Activated CD4-positive, alpha-beta T cell treated with anti-CD3 and anti-CD28 coated beads for 36 hours (primary cell): ENCODE measurements around the gene DELE1. TPM values are rescaled to one million over a fixed set of nuclear protein-coding genes. Genes with fewer than 3 reads are reported as not detected.
A peak's percentile ranks its signal among the peaks of the same experiment; 100 is the strongest.
"Not testable (repeated sequence)": the region's sequence is repeated elsewhere in the genome, so short reads cannot be mapped to it uniquely, and the experiment has no call there.

Experiments used
- ATAC-seq: fragments of 200-7000 bp; cut with Tn5 transposase; one replicate; pipeline ENCODE4 v1.10.0; 2021; ENCODE audit warnings: mild to moderate bottlenecking, moderate library complexity
- CTCF ChIA-PET: fragments of 350-600 bp; sonication (Branson Sonifier 250); formaldehyde crosslinking; loops from one replicate; lab custom pipeline; 2021; ENCODE audit warnings: antibody characterized with exemption; lab: Charles Lee
- POLR2A ChIA-PET: fragments of 350-600 bp; sonication (Branson Sonifier 250); formaldehyde crosslinking; loops from one replicate; lab custom pipeline; 2021; ENCODE audit warnings: antibody characterized with exemption, inconsistent platforms; lab: Charles Lee
- DNase-seq: peaks from one replicate; pipeline ENCODE4 v3.0.0-alpha.2; 2020
- H3K27ac Mint-ChIP-seq: one replicate; pipeline ENCODE4 v1.8.0; 2021; ENCODE audit warnings: mixed read lengths
- H3K27me3 Mint-ChIP-seq: one replicate; pipeline ENCODE4 v1.8.0; 2021; ENCODE audit warnings: mixed read lengths
- H3K36me3 Mint-ChIP-seq: one replicate; pipeline ENCODE4 v1.8.0; 2021; ENCODE audit warnings: low read depth, mixed read lengths
- H3K4me1 Mint-ChIP-seq: one replicate; pipeline ENCODE4 v1.8.0; 2021; ENCODE audit warnings: mixed read lengths
- H3K4me3 Mint-ChIP-seq: one replicate; pipeline ENCODE4 v1.8.0; 2021; ENCODE audit warnings: mild to moderate bottlenecking, moderate library complexity, mixed read lengths
- H3K9me3 Mint-ChIP-seq: one replicate; pipeline ENCODE4 v1.8.0; 2021; ENCODE audit warnings: low read depth, mixed read lengths
- intact Hi-C, 2 experiments: fragments of 100-400 bp; cut with DNase I in 1 of 2; cut with micrococcal nuclease in 1 of 2; formaldehyde crosslinking; loops; one replicate each; pipeline versions ENCODE4 v1.14.2 to v1.15.1; 2022 to 2024; cut with DNase I, micrococcal nuclease
- total RNA-seq, 2 experiments: library from RNA; stranded (reverse); gene quantifications; one replicate each; pipeline ENCODE4 v1.2.3, GENCODE V29; 2021

Gene DELE1
- total RNA-seq, 2 experiments from 2014 or later, result 48.7 to 56.1 TPM

- Mint-ChIP-seq H3K27me3 (peaks cover 26% of the 10 kb centered on the region), H3K9me3 (no peaks in the 10 kb centered on the region), H3K36me3 (no peaks in the 10 kb centered on the region), H3K4me1 (peaks cover 10% of the 10 kb centered on the region), H3K4me3 (no peak overlapping the region), H3K27ac (no peak overlapping the region)
- CTCF ChIA-PET, result interaction anchor here (0.7 to 2.9 kb wide), 8 partner anchors 23 to 1708 kb away, joined by 3 to 13 read pairs (median 5); no protein-coding TSS in a partner anchor
- ATAC-seq (no peak), DNase-seq (no peak)
- intact Hi-C loops, result loop anchor here in 1 of 2 experiments (2.0 kb wide), 1 partner anchor 221 kb away; no protein-coding TSS in a partner anchor
- POLR2A ChIA-PET, result no interaction called here
Observed at GRCh38 chr5:141913560-141914198, 10.0 kb upstream of the DELE1 start.

- DNase-seq, result peak; percentile 43
- Mint-ChIP-seq H3K4me3 (no peak overlapping the region), H3K4me1 (peaks cover 8% of the 10 kb centered on the region), H3K27ac (no peak overlapping the region), H3K27me3 (peaks cover 26% of the 10 kb centered on the region), H3K36me3 (no peaks in the 10 kb centered on the region), H3K9me3 (no peaks in the 10 kb centered on the region)
- peak; percentile 69 for ATAC-seq
- CTCF ChIA-PET, result interaction anchor here (0.7 to 2.9 kb wide), 10 partner anchors 23 to 1708 kb away, joined by 3 to 13 read pairs (median 5); partner anchors contain the start of gene RNF14
- POLR2A ChIA-PET, result no interaction called here
- intact Hi-C loops, result loop anchor here in 1 of 2 experiments (2.0 kb wide), 1 partner anchor 221 kb away; no protein-coding TSS in a partner anchor
Observed at GRCh38 chr5:141914199-141914743, 9.4 kb upstream of the DELE1 start.

DNA sequence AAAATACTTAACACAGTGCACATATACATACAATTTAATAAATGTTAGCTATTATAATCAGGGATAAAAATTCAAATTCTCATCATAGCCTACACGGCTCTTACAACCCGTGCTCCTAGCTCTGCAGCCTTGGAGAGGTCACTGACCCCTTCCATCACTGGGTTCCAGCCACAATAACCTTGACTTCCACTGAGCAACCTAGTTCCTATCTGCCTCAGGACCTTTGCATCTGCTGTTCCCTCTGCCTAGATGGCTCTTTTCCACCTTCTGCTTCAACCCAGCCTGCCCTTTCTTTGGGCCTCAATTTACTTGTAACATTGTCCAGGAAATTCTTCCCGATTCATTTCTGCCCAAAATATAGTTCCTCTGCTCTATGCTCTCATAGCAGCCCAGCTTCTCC, 8.9 kb upstream of the DELE1 start:
- ChIA-PET CTCF (interaction anchor here (1.0 to 2.9 kb wide), 8 partner anchors 19 to 222 kb away, joined by 3 to 13 read pairs (median 4); partner anchors contain the start of gene RNF14), POLR2A (no interaction called here)
- peaks cover 26% of the 10 kb centered on the region for H3K27me3 Mint-ChIP-seq
- intact Hi-C loops, result loop anchor here in 1 of 2 experiments (2.0 kb wide), 1 partner anchor 222 kb away; no protein-coding TSS in a partner anchor
- peaks cover 8% of the 10 kb centered on the region for H3K4me1 Mint-ChIP-seq
- H3K9me3 Mint-ChIP-seq, result no peaks in the 10 kb centered on the region
- H3K27ac Mint-ChIP-seq, result no peak overlapping the region
- no peak overlapping the region for H3K4me3 Mint-ChIP-seq
- no peak for DNase-seq
- ATAC-seq, result no peak
- H3K36me3 Mint-ChIP-seq, result no peaks in the 10 kb centered on the region

DNA sequence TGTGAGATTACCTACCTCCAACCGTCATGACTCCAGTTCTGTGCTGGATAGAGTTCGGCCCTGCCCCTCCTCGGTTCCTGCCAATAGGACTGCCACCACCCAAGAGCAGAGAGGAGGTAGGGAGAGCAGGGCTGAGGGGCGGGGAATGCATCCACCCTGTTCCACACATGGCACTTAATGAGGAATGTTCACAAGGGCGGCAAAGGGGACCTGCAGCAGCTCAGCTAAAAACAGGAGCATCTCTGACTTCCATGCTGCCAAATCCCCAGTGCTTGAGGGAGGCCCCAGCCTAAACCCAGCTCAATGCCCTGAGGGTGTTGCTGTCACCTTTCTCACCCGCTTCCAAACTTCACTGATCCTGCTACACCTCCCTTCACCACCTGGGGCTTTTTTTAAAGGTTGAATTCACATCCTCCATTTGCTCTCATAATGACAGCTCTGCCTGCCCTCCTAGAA, 7.8 kb upstream of the DELE1 start:
- intact Hi-C loops, result loop anchor here in 1 of 2 experiments (2.0 kb wide), 1 partner anchor 223 kb away; no protein-coding TSS in a partner anchor
- POLR2A ChIA-PET, result no interaction called here
- no peaks in the 10 kb centered on the region for H3K9me3 Mint-ChIP-seq

DNA sequence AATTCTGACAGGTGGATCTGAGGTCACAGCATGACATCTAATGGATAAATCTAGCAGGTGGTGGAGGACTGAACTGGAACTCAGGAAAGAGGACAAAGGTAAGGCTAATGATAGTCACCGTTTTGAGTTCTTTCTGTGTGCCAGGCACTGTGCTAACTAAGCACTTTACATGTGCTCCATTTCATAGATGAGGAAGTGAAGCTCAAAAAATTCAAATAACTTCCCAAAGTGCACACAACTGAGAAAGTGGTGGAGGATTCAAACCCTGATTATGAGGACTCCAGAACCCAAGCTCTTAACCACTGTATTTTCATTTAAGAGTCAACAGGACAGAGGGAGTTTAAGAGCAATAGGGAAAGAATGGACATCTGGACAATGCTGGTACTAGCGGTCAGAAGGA, 7.1 kb upstream of the DELE1 start:
- peaks cover 25% of the 10 kb centered on the region for H3K27me3 Mint-ChIP-seq
- intact Hi-C loops, result no loop called here
- H3K4me1 Mint-ChIP-seq, result peaks cover 8% of the 10 kb centered on the region
- POLR2A ChIA-PET, result interaction anchor here (0.6 kb wide), 1 partner anchor 57 kb away, joined by 3 read pairs; no protein-coding TSS in a partner anchor
- H3K36me3 Mint-ChIP-seq, result no peaks in the 10 kb centered on the region
- no peak overlapping the region for H3K4me3 Mint-ChIP-seq
- ATAC-seq, result no peak
- no peak overlapping the region for H3K27ac Mint-ChIP-seq
- H3K9me3 Mint-ChIP-seq, result no peaks in the 10 kb centered on the region
- CTCF ChIA-PET, result interaction anchor here (0.6 to 3.5 kb wide), 11 partner anchors 10 to 428 kb away, joined by 3 to 21 read pairs (median 3); partner anchors contain the start of genes PCDH1 and PCDH12
- no peak for DNase-seq

More for the DNA sequence above, 7.8 kb upstream of the DELE1 start:
- Mint-ChIP-seq H3K27ac (no peak overlapping the region), H3K4me1 (peaks cover 8% of the 10 kb centered on the region), H3K27me3 (peaks cover 25% of the 10 kb centered on the region), H3K36me3 (no peaks in the 10 kb centered on the region), H3K4me3 (no peak overlapping the region)
- ATAC-seq, result no peak
- CTCF ChIA-PET, result interaction anchor here (0.6 to 3.5 kb wide), 10 partner anchors 9 to 429 kb away, joined by 3 to 21 read pairs (median 3); partner anchors contain the start of gene PCDH1
- no peak for DNase-seq

DNA sequence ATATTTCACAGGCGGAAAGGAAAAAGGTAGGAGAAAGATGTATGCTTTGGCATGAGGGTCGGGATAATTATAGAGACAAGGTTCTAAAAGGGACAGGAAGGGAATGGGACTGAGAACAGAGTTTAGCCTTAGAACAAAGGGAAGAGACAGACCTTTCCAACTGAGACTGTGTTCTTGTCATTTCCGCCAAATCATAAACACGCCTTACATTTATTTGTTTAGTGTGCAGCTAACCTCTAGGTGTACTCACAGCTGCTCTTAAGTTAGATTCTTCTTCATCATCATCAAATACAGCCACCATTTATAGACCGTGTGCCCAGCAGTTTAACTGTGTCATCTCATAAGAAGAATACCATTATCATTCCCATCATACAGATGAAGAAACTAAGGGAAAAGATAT, 5.9 kb upstream of the DELE1 start:
- intact Hi-C loops, result no loop called here
- H3K27me3 Mint-ChIP-seq, result peaks cover 21% of the 10 kb centered on the region
- H3K4me1 Mint-ChIP-seq, result peaks cover 8% of the 10 kb centered on the region
- ATAC-seq, result no peak
- H3K36me3 Mint-ChIP-seq, result no peaks in the 10 kb centered on the region
- H3K9me3 Mint-ChIP-seq, result no peaks in the 10 kb centered on the region
- no peak for DNase-seq
- ChIA-PET CTCF (interaction anchor here (0.6 to 3.5 kb wide), 7 partner anchors 39 to 591 kb away, joined by 3 to 21 read pairs (median 4); partner anchors contain the start of genes PCDH1 and PCDH12), POLR2A (no interaction called here)
- no peak overlapping the region for H3K27ac Mint-ChIP-seq
- no peak overlapping the region for H3K4me3 Mint-ChIP-seq

DNA sequence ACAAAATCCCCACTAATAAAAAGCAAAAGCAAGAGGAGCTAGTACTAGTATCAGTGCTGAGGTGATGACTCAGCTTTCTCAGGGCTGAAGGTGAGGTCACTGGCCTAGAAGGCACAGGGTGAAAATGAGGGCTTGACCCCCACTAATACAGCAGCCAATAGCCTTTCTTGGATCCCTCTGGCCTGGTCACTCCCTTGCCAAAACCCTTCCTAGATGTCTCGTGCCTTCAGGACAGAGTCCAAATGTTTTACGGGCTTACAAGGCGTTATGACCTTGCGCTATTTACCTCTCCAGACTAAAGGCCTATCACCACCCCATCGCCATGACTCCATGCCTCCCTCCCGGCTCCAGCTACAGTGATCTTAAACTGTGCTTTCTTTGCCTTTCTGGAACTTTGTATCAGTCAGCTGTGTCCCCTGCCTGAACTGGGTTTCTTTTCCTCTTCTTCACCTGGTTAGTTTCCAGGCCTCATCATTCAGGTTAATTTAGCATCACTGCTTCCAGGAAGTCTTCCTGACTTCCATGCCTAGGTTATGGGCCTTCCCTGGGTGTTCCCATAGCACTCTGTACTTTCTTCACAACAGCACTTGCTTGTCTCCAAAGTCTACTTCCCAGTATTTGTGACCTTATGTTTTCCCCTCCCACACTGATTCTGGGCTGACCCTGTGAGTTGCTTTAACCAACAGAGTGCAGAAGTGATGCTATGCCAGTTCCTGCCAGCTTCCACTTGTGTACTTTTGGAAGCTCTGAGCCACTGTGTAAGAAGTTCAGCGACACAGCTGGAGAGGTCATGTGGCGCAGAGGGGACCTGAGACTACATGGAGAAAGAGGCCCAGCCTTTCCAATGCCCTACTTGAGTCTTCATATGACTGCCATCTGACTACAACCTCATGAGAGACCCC, 4.2 kb upstream of the DELE1 start:
- Mint-ChIP-seq H3K36me3 (peaks cover 5% of the 10 kb centered on the region), H3K9me3 (no peaks in the 10 kb centered on the region), H3K27ac (no peak overlapping the region), H3K4me1 (peaks cover 5% of the 10 kb centered on the region), H3K27me3 (peaks cover 9% of the 10 kb centered on the region), H3K4me3 (no peak overlapping the region)
- intact Hi-C loops, result loop anchor here in 1 of 2 experiments (5.0 to 10.0 kb wide), 4 partner anchors 88 to 595 kb away; partner anchors contain the start of genes DIAPH1, NDFIP1 and TAF7
- ChIA-PET POLR2A (no interaction called here), CTCF (interaction anchor here (0.6 to 1.1 kb wide), 4 partner anchors 11 to 254 kb away, joined by 3 to 5 read pairs (median 3); no protein-coding TSS in a partner anchor)
- DNase-seq, result no peak
- ATAC-seq, result no peak

DNA sequence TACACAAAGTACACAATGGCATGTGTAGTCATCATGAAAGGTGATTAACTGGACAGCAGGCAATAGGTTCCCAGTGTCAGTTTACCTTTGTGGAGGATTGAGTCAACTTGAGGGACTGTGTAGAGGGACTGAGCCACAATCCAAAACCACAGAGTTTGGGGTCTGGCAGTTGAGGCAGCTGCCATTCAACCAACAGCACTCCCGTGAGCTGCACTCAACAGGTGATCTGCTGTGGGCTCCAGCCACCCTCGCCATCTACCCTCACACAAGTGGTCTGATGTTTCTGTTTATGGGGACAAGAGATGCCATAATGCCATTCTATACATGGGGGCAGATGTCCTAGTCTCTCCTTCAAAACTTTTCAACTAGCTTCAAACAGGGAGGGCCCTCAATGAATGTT, 2.9 kb upstream of the DELE1 start:
- Mint-ChIP-seq H3K27me3 (no peaks in the 10 kb centered on the region), H3K9me3 (no peaks in the 10 kb centered on the region), H3K36me3 (peaks cover 10% of the 10 kb centered on the region), H3K4me3 (no peak overlapping the region), H3K4me1 (peaks cover 12% of the 10 kb centered on the region), H3K27ac (no peak overlapping the region)
- ChIA-PET POLR2A (interaction anchor here (0.6 kb wide), 1 partner anchor 10 kb away, joined by 4 read pairs; no protein-coding TSS in a partner anchor), CTCF (interaction anchor here (0.8 to 1.0 kb wide), 3 partner anchors 32 to 42 kb away, joined by 3 to 4 read pairs (median 4); partner anchors contain the start of gene PCDH1)
- DNase-seq (no peak), ATAC-seq (no peak)
- intact Hi-C loops, result loop anchor here in 1 of 2 experiments (5.0 to 10.0 kb wide), 4 partner anchors 87 to 596 kb away; partner anchors contain the start of genes DIAPH1, NDFIP1 and TAF7

DNA sequence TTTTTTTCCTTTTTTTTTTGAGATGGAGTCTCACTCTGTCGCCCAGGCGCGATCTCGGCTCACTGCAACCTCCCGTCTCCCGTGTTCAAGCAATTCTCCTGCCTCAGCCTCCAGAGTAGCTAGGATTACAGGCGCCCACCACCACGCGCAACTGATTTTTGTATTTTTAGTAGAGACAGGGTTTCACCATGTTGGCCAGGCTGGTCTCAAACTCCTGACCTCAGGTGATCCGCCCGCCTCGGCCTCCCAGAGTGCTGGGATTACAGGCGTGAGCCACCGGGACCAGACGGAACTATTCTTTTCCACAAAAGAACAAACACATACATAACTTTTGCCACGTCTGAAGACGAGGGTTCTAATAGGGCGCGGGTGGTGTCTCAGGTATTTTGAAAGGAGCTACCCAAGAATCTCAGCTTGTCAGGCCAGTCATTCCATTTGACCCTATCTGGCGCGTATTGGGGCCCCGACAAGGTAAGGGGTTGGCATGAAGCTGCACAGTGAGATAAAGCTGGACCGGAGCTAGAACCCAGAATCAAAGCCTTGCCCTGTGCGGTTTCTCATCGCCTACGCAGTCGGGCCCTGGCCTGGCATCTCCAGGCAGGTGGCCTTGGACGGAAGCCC, 734 bp upstream of the DELE1 start:
- intact Hi-C loops, result loop anchor here (1.0 to 10.0 kb wide), 7 partner anchors 46 to 598 kb away; partner anchors contain the start of genes RNF14 (in 2 of the 2), DIAPH1 (in 1 of the 2), NDFIP1 (in 1 of the 2) and TAF7 (in 1 of the 2)
- ChIA-PET CTCF (interaction anchor here (0.7 to 3.0 kb wide), 13 partner anchors 19 to 445 kb away, joined by 3 to 18 read pairs (median 3); partner anchors contain the start of gene RNF14), POLR2A (interaction anchor here (0.6 to 1.6 kb wide), 8 partner anchors 38 to 286 kb away, joined by 3 to 8 read pairs (median 4); partner anchors contain the start of genes HDAC3, RELL2 and RNF14)
- DNase-seq (peak; percentile 51), ATAC-seq (peak; percentile 2)
- Mint-ChIP-seq H3K4me1 (peaks cover 16% of the 10 kb centered on the region), H3K27ac (peak overlapping the region; percentile 96), H3K4me3 (peak overlapping the region; percentile 90), H3K36me3 (peaks cover 12% of the 10 kb centered on the region)
- not testable (repeated sequence) for H3K27me3 Mint-ChIP-seq, H3K9me3 Mint-ChIP-seq

DNA sequence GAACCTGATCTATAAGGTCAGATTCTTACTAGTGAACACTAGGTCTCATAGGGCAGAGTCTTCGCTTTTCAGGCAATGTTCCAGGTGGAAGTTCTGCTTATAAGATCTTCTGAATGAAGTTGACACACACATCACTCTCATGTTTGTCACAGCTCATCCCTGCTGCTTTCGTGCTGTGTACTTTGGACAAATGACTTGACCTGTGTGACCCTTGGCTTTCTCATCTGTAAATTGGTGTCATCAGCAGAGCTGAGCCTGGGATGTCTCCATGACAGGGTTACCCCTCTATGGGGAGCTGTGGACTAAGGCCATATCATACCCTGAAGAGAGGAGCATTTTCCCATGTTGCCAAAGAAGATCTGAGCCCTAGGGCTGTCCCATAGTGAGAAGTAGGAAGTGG, 2.8 kb downstream of the DELE1 start:
- Mint-ChIP-seq H3K4me3 (no peak overlapping the region), H3K4me1 (peaks cover 16% of the 10 kb centered on the region), H3K27me3 (no peaks in the 10 kb centered on the region), H3K9me3 (no peaks in the 10 kb centered on the region), H3K27ac (no peak overlapping the region), H3K36me3 (peaks cover 36% of the 10 kb centered on the region)
- CTCF ChIA-PET, result interaction anchor here (1.1 kb wide), 1 partner anchor 34 kb away, joined by 5 read pairs; no protein-coding TSS in a partner anchor
- intact Hi-C loops, result loop anchor here in 1 of 2 experiments (10.0 kb wide), 1 partner anchor 602 kb away; the partner anchor contains the start of gene TAF7
- POLR2A ChIA-PET, result no interaction called here
- ATAC-seq, result no peak
- DNase-seq, result no peak
